KOPT-K1 (cell line): ENCODE data around the gene CCRL2.
A peak's percentile ranks its signal among the peaks of the same experiment; 100 is the strongest.
"Not testable (repeated sequence)": the region's sequence is repeated elsewhere in the genome, so short reads cannot be mapped to it uniquely, and the experiment has no call there.

ENCODE experiments used
- H3K27ac ChIP-seq: fragments of 200-600 bp; sonication (generic); 2 replicates; pipeline ENCODE4 v1.5.1; 2016; ENCODE audit warnings: antibody characterized with exemption, mild to moderate bottlenecking, low read depth, low read length; ENCODE audit not compliant: poor library complexity, severe bottlenecking
- H3K36me3 ChIP-seq: fragments of 200-600 bp; sonication (generic); 2 replicates; pipeline ENCODE4 v1.5.1; 2017; ENCODE audit warnings: antibody characterized with exemption, mild to moderate bottlenecking, low read length, moderate library complexity; ENCODE audit not compliant: insufficient read depth
- H3K9me3 ChIP-seq: fragments of 200-600 bp; sonication (generic); 2 replicates; pipeline ENCODE4 v1.5.1; 2017; ENCODE audit warnings: antibody characterized with exemption, low read length, mild to moderate bottlenecking; ENCODE audit not compliant: insufficient read depth, poor library complexity, severe bottlenecking

The CCRL2 gene

DNA sequence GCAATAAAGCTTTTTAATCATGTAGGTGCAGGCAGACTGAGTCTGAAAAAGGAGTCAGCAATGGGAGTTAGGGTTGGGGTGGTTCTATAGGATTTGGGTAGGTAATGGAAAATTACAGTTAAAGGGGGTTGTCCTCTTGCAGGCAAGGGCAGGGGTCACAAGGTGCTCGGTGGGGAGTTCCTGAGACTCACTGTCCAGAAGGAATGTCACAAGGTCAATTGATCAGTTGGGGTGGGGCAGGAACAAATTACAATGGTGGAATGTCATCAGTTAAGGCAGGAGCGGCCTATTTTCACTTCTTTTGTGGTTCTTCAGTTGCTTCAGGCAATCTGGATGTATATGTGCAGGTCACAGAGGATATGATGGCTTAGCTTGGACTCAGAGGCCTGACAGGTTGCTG, 14.0 kb upstream of the CCRL2 start:
- no peaks in the 10 kb centered on the region for H3K9me3 ChIP-seq
- no peaks in the 10 kb centered on the region for H3K36me3 ChIP-seq
- peak overlapping the region; percentile 2 for H3K27ac ChIP-seq

DNA sequence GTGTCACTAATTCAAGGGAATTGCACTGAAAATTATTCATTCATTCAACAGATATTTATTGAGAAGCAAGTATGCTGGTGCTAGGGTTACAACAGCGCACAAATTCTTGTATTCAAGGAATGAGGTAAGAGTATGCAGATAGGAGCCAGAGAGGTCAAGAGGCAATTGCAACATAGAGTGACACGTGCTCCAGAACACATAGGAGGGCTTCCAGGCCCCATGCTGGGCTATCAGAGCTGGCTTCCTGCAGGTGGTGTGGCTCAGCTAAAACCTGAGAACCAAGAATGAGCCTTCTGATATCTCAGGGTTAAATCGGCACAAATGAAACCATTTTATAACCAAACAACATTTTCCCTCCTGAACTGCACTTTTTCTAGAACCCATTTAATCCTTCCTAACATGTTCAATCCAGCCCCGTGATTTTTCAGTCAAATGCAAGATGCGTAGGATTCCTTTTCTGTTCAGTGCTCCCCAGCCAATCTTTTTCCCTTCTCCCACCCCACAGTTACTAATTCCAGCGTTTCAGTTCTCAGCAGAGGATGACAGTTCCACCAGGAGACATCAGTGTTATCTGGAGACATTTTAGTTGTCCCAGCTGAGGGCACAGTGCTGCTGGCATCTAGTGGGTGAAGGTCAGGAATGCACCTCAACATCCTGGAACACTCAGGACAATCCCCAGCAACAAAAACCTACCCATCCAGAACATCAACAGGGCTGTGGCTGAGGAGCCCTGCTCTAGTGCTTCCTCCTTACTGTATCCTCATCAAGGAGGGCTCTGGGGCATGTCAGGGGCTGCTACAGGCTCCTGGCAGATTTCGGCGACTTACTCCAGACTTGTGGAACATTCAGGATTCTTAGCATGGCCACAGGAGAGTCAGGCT, 13.3 kb upstream of the CCRL2 start:
- Histone ChIP-seq H3K9me3 (no peaks in the 10 kb centered on the region), H3K27ac (peak overlapping the region; percentile 54), H3K36me3 (no peaks in the 10 kb centered on the region)

DNA sequence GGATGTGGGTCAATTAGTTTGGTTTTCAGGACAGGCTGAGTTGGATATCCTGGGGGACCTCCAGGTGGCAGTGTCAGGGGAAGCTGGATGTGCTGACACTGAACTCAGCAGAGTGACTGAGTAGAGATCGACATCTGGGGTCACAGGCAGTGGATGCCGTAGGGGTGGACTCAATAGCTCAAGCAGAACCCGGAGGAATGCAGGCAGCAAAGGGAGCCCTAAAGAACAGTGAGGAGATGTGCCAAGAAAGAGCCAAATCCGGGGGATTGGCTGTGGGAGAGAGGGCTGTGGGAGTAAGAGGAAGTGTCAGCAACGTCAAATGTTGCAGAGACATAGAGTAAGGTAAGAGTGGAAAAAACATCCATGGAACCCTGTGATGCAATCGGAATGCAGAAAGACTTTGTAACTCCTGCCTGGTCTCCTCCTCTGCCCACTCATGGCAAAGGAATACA, 11.8 kb upstream of the CCRL2 start:
- H3K9me3 ChIP-seq, result no peaks in the 10 kb centered on the region
- no peak overlapping the region for H3K27ac ChIP-seq
- H3K36me3 ChIP-seq, result no peaks in the 10 kb centered on the region

DNA sequence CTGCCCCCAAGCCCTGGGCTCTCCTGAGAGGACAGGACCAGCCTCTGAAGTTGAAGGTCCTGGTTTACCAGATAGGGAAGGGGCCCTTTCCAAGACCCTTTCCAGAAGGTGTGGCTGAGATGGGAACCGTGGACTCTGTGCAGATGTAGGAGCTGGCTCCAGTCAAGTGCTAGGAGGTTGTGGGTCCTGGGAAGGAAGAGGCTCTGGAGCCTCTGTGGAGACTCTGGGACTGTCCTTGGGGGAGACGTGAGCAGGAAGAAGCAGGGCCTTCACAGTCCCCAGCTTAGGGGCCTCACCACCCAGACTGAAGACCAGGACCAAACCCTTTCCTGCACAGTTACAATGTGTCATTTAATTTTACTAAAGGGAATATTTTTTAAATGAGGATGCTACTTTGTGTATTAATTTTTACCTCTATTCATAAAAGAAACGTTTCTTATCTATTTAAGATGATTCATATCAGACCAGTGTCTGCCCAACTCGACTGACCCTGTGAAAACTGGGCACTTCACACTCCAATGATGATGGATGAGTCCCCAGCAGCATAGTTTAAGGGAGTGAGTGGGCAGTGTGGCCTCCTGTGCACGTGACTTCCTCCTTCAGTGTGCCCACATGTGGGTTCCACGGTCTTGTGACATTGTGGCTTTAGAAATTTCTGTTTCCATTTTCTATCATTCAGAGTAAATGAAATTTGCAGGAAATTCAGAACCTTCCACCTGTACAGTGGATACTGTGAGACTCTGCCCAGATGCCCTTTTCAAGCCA, 11.1 kb upstream of the CCRL2 start:
- H3K9me3 ChIP-seq, result no peaks in the 10 kb centered on the region
- H3K27ac ChIP-seq, result peak overlapping the region; percentile 1
- no peaks in the 10 kb centered on the region for H3K36me3 ChIP-seq

GRCh38 chr3:46397111-46397510, 9.9 kb upstream of the CCRL2 start:
- no peaks in the 10 kb centered on the region for H3K9me3 ChIP-seq
- no peak overlapping the region for H3K27ac ChIP-seq
- H3K36me3 ChIP-seq, result no peaks in the 10 kb centered on the region

GRCh38 chr3:46398186-46398955, 8.7 kb upstream of the CCRL2 start:
- Histone ChIP-seq H3K36me3 (no peaks in the 10 kb centered on the region), H3K27ac (no peak overlapping the region), H3K9me3 (no peaks in the 10 kb centered on the region)

DNA sequence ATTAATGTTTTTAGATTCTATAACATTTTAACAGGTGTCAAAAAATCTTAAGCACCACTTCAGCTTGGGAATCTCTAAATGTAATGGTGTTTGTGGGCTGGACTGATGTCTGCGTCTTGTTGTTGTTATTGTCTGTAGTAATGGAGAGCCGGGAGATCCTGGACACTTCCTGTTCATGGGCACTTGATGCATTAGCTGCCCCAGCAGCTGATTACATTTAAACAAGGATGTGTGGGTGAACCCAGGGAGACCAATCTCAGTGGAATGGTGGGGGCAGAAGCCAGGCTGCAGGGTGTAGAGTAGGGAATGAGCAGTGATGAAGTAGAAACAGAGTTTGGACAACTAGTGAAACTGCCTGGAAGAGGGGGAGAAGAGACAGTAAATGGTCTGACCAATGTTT, 8.0 kb upstream of the CCRL2 start:
- peak overlapping the region; percentile 4 for H3K27ac ChIP-seq

DNA sequence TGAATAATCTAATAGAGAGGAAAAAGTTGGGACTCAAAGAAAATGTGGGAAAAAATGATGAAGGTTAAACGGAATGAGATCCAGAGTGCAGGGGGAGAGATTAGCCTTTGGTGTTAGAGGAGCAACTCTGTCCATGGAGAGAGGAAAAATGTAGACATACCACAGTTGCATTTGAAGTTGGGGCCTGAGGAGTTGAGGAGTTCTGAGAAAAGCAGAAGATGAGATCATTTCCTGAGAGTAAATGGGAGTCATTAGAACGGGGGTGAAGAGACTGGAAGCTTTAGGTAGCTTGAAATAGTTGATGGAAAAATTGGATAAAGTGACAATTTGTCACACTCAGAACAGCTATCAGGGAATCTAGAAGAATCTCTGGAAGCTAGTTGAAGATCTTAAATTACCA, 7.5 kb upstream of the CCRL2 start:
- Histone ChIP-seq H3K9me3 (no peaks in the 10 kb centered on the region), H3K27ac (peak overlapping the region; percentile 4), H3K36me3 (no peaks in the 10 kb centered on the region)

More for the DNA sequence above, 8.0 kb upstream of the CCRL2 start:
- H3K9me3 ChIP-seq, result no peaks in the 10 kb centered on the region
- H3K36me3 ChIP-seq, result no peaks in the 10 kb centered on the region

GRCh38 chr3:46400000-46400734, 6.9 kb upstream of the CCRL2 start:
- Histone ChIP-seq H3K27ac (peak overlapping the region; percentile 4), H3K36me3 (no peaks in the 10 kb centered on the region), H3K9me3 (no peaks in the 10 kb centered on the region)

GRCh38 chr3:46400846-46401245, 6.2 kb upstream of the CCRL2 start:
- H3K9me3 ChIP-seq, result no peaks in the 10 kb centered on the region
- no peaks in the 10 kb centered on the region for H3K36me3 ChIP-seq
- no peak overlapping the region for H3K27ac ChIP-seq

DNA sequence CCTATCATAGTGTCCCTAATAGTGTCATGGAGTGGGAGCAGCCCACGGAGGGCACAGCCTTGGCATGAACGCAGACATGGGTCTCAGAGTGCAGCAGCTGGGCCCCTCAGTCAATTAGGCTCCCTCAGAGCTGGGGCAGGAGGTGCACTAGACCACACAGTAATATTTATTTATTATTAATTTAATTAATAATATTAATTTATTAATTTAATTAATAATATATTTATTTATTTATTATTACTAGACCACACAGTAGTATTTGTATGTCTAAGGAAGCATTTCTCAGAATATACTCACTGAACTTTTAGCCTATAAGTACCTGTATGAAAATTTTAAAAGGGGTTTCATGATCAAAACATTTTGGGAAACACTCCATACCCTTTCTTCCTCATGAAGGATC, 5.5 kb upstream of the CCRL2 start:
- Histone ChIP-seq H3K27ac (no peak overlapping the region), H3K36me3 (no peaks in the 10 kb centered on the region), H3K9me3 (no peaks in the 10 kb centered on the region)

GRCh38 chr3:46402902-46403301, 4.2 kb upstream of the CCRL2 start:
- H3K9me3 ChIP-seq, H3K27ac ChIP-seq, H3K36me3 ChIP-seq: not testable (repeated sequence)

- Histone ChIP-seq H3K9me3 (no peaks in the 10 kb centered on the region), H3K36me3 (peaks cover 7% of the 10 kb centered on the region; the same call in 1 of the 2 replicates), H3K27ac (no peak overlapping the region)
Observed at GRCh38 chr3:46405301-46406019, 1.6 kb upstream of the CCRL2 start.

DNA sequence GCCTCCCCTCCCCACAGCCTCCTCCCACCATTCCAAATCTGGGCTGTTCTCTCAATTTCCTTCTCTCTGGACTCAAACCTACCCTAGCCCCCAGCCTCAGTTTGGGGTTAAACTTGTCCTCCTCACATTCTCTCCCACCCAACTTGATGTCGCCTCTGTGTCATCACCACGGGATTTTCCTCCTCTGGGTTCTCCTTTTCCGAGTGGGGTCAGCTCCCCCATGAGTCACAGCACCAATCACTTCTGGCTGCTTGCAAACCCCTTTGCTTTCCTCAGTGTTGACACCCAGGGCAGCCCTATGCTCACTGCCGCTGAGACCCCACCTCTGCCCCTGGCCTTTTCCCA, 644 bp upstream of the CCRL2 start:
- peaks cover 7% of the 10 kb centered on the region; the same call in 1 of the 2 replicates for H3K36me3 ChIP-seq
- H3K27ac ChIP-seq, result peak overlapping the region; percentile 84
- H3K9me3 ChIP-seq, result no peaks in the 10 kb centered on the region
